GM12892 (cell line): Measurements from ENCODE around the gene PROK2.

Experiments used
- POLR2A ChIP-seq: IDR thresholded peaks from 2 replicates; pipeline ENCODE4 v1.6.1; 2011; ENCODE audit warnings: low read depth, low read length, control low read depth
- POLR2AphosphoS5 ChIP-seq: IDR thresholded peaks from 2 replicates; pipeline ENCODE4 v1.6.1; 2011; ENCODE audit warnings: low read depth, low read length, control low read depth
- TAF1 ChIP-seq: IDR thresholded peaks from 2 replicates; pipeline ENCODE4 v1.6.1; 2011; ENCODE audit warnings: low read depth, mild to moderate bottlenecking, control low read depth, low read length, borderline replicate concordance

GRCh38 chr3:71779674-71780377 is 5.1 kb downstream of the PROK2 start:
- no peak for TF ChIP-seq TAF1
- no peak for TF ChIP-seq POLR2A
- no peak for TF ChIP-seq POLR2AphosphoS5
